HEK293 (cell line): ENCODE data around the gene LRRK1.

Experiments
- CTCF ChIA-PET: fragments of 350-600 bp; formaldehyde crosslinking; extraction: SDS; loops from one replicate; lab custom pipeline; 2021; ENCODE audit warnings: antibody characterized with exemption; lab: Yijun Ruan, JAX
- POLR2A ChIA-PET: fragments of 300-600 bp; formaldehyde crosslinking; extraction: SDS; loops from one replicate; lab custom pipeline; 2020; ENCODE audit warnings: antibody characterized with exemption, inconsistent platforms; lab: Yijun Ruan, JAX
- H3K27ac ChIP-seq: fragments of 200-500 bp; sonication (Bioruptor generic); 2 replicates; pipeline ENCODE4 v1.5.1; 2014; ENCODE audit warnings: low read depth, low read length, control low read depth, inconsistent platforms; ENCODE audit errors: extremely low read depth
- H3K36me3 ChIP-seq, 2 experiments: fragments of 200-500 bp in 1 of 2; sonication (Bioruptor generic) in 1 of 2; 1 replicate in 1 of 2; 2 replicates in 1 of 2; pipeline ENCODE4 v1.5.1; 2014 to 2017; ENCODE audit warnings: inconsistent platforms in 2 of 2, low read length in 2 of 2; ENCODE audit not compliant: control insufficient read depth in 2 of 2, insufficient read depth in 1 of 2
- H3K4me1 ChIP-seq: fragments of 200-500 bp; sonication (Bioruptor generic); 2 replicates; pipeline ENCODE4 v1.5.1; 2014; ENCODE audit warnings: mild to moderate bottlenecking, low read length, inconsistent platforms; ENCODE audit not compliant: control insufficient read depth, insufficient read depth
- H3K4me3 ChIP-seq: 2 replicates; pipeline ENCODE4 v1.5.1; 2011; ENCODE audit warnings: low read depth, mild to moderate bottlenecking, control low read depth, low read length, moderate library complexity
- H3K9me3 ChIP-seq: fragments of 200-500 bp; sonication (Bioruptor generic); 2 replicates; pipeline ENCODE4 v1.5.1; 2014; ENCODE audit warnings: low read depth, low read length, inconsistent platforms; ENCODE audit not compliant: control insufficient read depth, insufficient read depth
- IKZF3 ChIP-seq: fragments of 450-650 bp; IDR thresholded peaks from 2 replicates; pipeline ENCODE4 v1.5.0; 2018; ENCODE audit warnings: missing biosample characterization, mild to moderate bottlenecking, missing genetic modification characterization, moderate library complexity
- KLF9 ChIP-seq: fragments of 450-650 bp; formaldehyde crosslinking; IDR thresholded peaks from 2 replicates; pipeline ENCODE4 v1.5.1; 2016; ENCODE audit warnings: missing biosample characterization, missing genetic modification characterization, low read depth
- SP2 ChIP-seq: fragments of 450-650 bp; formaldehyde crosslinking; IDR thresholded peaks from 2 replicates; pipeline ENCODE4 v1.5.1; 2016; ENCODE audit warnings: missing biosample characterization, missing genetic modification characterization
- ZBTB8A ChIP-seq: fragments of 450-650 bp; formaldehyde crosslinking; IDR thresholded peaks from 2 replicates; pipeline ENCODE4 v1.5.1; 2016; ENCODE audit warnings: missing biosample characterization, missing genetic modification characterization
- ZNF324 ChIP-seq: fragments of 450-650 bp; formaldehyde crosslinking; IDR thresholded peaks from 2 replicates; pipeline ENCODE4 v1.5.1; 2016; ENCODE audit warnings: missing biosample characterization, missing genetic modification characterization
- ZNF426 ChIP-seq: fragments of 450-650 bp; formaldehyde crosslinking; IDR thresholded peaks from 2 replicates; pipeline ENCODE4 v1.5.1; 2017; ENCODE audit warnings: missing biosample characterization, missing genetic modification characterization, mild to moderate bottlenecking, inconsistent platforms, moderate library complexity
- ZNF473 ChIP-seq: fragments of 450-650 bp; formaldehyde crosslinking; IDR thresholded peaks from 2 replicates; pipeline ENCODE4 v1.5.1; 2017; ENCODE audit warnings: missing biosample characterization, missing genetic modification characterization
- ZNF561 ChIP-seq: fragments of 450-650 bp; IDR thresholded peaks from 2 replicates; pipeline ENCODE4 v1.5.1; 2018; ENCODE audit warnings: missing biosample characterization, missing genetic modification characterization, borderline replicate concordance
- TF ChIP-seq, protein P1 (sequence below): sonication (generic); formaldehyde crosslinking; IDR thresholded peaks from 2 replicates; pipeline ENCODE4 v1.8.1; 2022; ENCODE audit warnings: mild to moderate bottlenecking, moderate library complexity, missing genetic modification reagents
- TF ChIP-seq, protein P2 (sequence below): fragments of 450-650 bp; formaldehyde crosslinking; IDR thresholded peaks from 2 replicates; pipeline ENCODE4 v1.5.1; 2016; ENCODE audit warnings: missing biosample characterization, missing genetic modification characterization
- TF ChIP-seq, protein P3 (sequence below): fragments of 450-650 bp; formaldehyde crosslinking; IDR thresholded peaks from 2 replicates; pipeline ENCODE4 v1.5.1; 2017; ENCODE audit warnings: missing biosample characterization, mild to moderate bottlenecking, missing genetic modification characterization, moderate library complexity
- TF ChIP-seq, protein P4 (sequence below): fragments of 450-650 bp; formaldehyde crosslinking; IDR thresholded peaks from 2 replicates; pipeline ENCODE4 v1.5.1; 2016; ENCODE audit warnings: missing biosample characterization, missing genetic modification characterization, borderline replicate concordance

The LRRK1 gene

DNA sequence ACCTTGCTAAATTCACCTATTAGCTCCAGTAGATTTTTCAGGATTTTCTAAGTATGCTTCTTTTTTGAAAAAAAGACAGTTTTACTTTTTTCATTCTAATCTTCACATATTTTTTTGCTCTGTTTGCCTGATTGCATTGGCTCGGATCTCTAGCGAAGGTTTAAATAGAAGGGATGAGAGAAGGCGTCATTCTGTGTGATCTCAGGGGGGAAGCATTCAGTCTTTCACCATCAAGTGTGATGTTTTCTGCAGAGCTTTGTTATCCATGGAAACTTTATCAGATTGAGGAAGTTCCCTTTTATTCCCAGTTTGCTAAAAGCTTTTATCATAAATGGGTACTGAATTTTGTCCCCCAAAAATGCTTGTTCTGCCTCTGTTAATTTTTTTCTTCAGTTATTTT lies 120.3 kb downstream of the LRRK1 start (continued):
- TF ChIP-seq KLF9 (tag by site-specific recombination) (no peak), ZNF426 (tag by site-specific recombination) (no peak), SP2 (tag by site-specific recombination) (no peak), IKZF3 (tag by site-specific recombination) (no peak)
- TF ChIP-seq, protein P1, sequence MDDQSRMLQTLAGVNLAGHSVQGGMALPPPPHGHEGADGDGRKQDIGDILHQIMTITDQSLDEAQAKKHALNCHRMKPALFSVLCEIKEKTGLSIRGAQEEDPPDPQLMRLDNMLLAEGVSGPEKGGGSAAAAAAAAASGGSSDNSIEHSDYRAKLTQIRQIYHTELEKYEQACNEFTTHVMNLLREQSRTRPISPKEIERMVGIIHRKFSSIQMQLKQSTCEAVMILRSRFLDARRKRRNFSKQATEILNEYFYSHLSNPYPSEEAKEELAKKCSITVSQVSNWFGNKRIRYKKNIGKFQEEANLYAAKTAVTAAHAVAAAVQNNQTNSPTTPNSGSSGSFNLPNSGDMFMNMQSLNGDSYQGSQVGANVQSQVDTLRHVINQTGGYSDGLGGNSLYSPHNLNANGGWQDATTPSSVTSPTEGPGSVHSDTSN: no peak

DNA sequence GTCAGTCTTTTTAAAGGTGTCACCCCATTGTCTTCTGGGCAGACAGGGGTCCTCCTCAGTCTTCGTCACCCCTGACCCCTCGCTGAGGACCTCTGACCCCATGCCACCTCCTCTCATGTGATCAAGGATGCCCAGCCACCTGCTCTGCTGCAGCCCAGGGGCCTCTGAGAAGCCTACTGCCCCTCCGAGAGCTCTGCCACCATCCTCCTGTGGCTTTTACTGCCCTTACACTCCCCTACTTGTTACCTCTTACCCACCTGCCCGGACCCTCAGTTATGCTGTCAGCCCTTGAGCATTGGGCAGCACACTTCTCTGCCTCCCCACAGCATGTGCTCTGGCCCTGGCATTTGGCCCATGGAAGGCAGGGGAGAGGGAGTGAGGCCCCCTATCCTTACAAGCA lies 123.2 kb downstream of the LRRK1 start:
- TF ChIP-seq ZNF561 (tag by site-specific recombination): no peak
- TF ChIP-seq, protein P2, sequence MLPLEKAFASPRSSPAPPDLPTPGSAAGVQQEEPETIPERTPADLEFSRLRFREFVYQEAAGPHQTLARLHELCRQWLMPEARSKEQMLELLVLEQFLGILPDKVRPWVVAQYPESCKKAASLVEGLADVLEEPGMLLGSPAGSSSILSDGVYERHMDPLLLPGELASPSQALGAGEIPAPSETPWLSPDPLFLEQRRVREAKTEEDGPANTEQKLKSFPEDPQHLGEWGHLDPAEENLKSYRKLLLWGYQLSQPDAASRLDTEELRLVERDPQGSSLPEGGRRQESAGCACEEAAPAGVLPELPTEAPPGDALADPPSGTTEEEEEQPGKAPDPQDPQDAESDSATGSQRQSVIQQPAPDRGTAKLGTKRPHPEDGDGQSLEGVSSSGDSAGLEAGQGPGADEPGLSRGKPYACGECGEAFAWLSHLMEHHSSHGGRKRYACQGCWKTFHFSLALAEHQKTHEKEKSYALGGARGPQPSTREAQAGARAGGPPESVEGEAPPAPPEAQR (tag by site-specific recombination): no peak
- TF ChIP-seq ZNF324 (tag by site-specific recombination): no peak
- no peak for TF ChIP-seq ZNF473 (tag by site-specific recombination)
- no peak for TF ChIP-seq ZBTB8A (tag by site-specific recombination)
- Histone ChIP-seq H3K27ac (no peak overlapping the region), H3K4me3 (no peak overlapping the region), H3K4me1 (no peaks in the 10 kb centered on the region), H3K9me3 (no peaks in the 10 kb centered on the region), H3K36me3 (no peaks in the 10 kb centered on the region)
- ChIA-PET CTCF (interaction anchor here (0.8 kb wide), 1 partner anchor 29 kb away, joined by 4 read pairs; no protein-coding TSS in a partner anchor), POLR2A (no interaction called here)

DNA sequence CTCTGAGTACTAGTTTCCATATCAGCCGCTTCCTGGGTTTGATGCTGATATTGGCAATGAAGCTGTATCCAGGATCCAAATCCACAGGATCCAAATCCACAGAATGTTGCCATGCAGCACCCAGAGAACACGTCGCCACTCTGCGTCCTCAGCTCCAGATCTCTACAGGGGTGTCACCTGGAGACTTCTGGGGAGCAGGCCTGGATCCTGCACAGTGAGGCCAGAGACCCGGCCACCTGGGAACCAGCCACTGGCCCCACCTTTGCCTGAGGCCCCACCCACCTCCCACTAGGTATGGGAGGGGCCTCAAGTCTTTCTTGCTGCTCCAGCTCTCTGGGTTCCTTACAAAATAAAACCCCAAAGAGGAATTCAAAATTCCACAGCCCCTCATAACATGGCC lies 123.9 kb downstream of the LRRK1 start:
- ChIA-PET CTCF (interaction anchor here (0.6 to 0.8 kb wide), 2 partner anchors 29 to 215 kb away, joined by 3 to 4 read pairs; no protein-coding TSS in a partner anchor), POLR2A (no interaction called here)
- TF ChIP-seq, protein P3, sequence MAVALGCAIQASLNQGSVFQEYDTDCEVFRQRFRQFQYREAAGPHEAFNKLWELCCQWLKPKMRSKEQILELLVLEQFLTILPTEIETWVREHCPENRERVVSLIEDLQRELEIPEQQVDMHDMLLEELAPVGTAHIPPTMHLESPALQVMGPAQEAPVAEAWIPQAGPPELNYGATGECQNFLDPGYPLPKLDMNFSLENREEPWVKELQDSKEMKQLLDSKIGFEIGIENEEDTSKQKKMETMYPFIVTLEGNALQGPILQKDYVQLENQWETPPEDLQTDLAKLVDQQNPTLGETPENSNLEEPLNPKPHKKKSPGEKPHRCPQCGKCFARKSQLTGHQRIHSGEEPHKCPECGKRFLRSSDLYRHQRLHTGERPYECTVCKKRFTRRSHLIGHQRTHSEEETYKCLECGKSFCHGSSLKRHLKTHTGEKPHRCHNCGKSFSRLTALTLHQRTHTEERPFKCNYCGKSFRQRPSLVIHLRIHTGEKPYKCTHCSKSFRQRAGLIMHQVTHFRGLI (tag by site-specific recombination): no peak
- TF ChIP-seq, protein P4, sequence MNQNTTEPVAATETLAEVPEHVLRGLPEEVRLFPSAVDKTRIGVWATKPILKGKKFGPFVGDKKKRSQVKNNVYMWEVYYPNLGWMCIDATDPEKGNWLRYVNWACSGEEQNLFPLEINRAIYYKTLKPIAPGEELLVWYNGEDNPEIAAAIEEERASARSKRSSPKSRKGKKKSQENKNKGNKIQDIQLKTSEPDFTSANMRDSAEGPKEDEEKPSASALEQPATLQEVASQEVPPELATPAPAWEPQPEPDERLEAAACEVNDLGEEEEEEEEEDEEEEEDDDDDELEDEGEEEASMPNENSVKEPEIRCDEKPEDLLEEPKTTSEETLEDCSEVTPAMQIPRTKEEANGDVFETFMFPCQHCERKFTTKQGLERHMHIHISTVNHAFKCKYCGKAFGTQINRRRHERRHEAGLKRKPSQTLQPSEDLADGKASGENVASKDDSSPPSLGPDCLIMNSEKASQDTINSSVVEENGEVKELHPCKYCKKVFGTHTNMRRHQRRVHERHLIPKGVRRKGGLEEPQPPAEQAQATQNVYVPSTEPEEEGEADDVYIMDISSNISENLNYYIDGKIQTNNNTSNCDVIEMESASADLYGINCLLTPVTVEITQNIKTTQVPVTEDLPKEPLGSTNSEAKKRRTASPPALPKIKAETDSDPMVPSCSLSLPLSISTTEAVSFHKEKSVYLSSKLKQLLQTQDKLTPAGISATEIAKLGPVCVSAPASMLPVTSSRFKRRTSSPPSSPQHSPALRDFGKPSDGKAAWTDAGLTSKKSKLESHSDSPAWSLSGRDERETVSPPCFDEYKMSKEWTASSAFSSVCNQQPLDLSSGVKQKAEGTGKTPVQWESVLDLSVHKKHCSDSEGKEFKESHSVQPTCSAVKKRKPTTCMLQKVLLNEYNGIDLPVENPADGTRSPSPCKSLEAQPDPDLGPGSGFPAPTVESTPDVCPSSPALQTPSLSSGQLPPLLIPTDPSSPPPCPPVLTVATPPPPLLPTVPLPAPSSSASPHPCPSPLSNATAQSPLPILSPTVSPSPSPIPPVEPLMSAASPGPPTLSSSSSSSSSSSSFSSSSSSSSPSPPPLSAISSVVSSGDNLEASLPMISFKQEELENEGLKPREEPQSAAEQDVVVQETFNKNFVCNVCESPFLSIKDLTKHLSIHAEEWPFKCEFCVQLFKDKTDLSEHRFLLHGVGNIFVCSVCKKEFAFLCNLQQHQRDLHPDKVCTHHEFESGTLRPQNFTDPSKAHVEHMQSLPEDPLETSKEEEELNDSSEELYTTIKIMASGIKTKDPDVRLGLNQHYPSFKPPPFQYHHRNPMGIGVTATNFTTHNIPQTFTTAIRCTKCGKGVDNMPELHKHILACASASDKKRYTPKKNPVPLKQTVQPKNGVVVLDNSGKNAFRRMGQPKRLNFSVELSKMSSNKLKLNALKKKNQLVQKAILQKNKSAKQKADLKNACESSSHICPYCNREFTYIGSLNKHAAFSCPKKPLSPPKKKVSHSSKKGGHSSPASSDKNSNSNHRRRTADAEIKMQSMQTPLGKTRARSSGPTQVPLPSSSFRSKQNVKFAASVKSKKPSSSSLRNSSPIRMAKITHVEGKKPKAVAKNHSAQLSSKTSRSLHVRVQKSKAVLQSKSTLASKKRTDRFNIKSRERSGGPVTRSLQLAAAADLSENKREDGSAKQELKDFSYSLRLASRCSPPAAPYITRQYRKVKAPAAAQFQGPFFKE (tag by site-specific recombination): no peak
- Histone ChIP-seq H3K36me3 (no peaks in the 10 kb centered on the region; a peak in 1 of 3 replicates), H3K27ac (no peak overlapping the region), H3K4me3 (no peak overlapping the region), H3K4me1 (no peaks in the 10 kb centered on the region), H3K9me3 (no peaks in the 10 kb centered on the region)
